UCSD-AML1 (cell line): ENCODE measurements around the gene NPEPL1.
"Not testable (repeated sequence)": the region's sequence is repeated elsewhere in the genome, so short reads cannot be mapped to it uniquely, and the experiment has no call there.

Experiments
- DNase-seq: peaks from one replicate; lab custom pipeline; 2025; ENCODE audit not compliant: unreplicated experiment; lab: John Stamatoyannopoulos, UW

The NPEPL1 gene

DNA sequence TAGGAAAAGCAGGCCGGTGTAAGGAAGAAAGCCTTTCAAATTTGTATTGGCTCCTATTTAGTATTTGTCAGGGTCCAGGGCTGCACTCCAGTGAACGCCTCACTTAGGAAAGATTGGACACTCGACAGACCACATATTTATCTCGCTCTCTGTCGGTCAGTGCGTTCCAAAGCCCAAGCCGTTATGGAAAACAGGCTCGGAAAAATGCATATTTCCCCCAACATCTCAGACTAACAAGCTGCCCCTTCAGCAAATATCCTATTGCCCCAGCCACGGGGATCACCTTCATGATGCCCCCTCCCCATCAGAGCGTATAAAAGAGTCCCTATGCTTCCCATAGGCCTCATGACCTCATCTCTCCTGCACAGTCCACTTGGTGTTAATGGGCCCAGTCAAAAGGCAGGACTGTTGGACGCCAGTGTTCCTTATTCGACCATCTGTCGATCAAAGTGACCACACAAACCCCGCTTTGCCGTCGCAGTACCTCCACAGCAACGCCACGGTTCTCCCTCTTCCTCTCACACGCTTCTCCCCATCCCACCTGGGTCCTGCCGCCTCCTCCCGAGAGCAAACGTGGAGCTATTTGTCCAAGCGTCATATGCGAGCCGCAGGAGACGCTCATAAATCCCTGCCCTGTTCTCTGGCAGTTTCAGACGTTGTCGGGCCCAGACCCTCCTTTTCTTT is 63.3 kb downstream of the NPEPL1 start:
- DNase-seq: no peak

DNA sequence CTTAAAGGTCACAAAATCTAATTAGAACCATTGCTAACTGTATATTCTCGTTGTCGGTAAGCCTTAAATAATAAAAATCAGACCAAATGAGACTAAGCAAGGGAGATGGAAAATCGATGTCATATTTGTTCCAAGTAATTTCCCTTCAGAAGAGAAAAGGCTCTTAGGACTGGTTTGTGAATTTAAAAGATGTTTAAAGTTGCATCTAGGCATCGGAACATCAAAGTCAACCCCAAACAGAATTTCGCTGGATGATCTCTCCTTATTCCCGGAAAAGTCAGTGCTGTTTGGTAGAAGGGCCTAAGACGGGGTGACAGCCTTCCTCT is 63.8 kb downstream of the NPEPL1 start:
- DNase-seq: no peak

DNA sequence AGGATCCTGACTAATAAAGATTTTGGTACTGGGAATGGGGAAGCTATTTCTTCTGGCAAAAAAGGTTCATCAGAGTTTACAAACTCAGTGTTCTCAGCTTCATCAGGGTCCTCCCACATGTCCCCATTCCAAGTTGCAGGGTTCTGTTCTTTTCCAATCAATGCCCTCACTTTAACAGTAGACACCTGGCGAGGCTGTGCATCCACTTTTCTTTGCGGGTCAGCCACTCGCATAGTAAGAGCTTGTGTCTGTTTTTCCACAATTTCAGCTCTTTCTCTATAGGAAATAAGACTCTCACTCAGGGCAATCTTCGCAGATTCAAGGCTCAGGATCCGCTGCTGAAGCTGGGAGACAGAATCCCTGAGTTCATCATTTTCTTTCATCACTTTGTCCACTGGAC is 65.0 kb downstream of the NPEPL1 start:
- DNase-seq: not testable (repeated sequence)

DNA sequence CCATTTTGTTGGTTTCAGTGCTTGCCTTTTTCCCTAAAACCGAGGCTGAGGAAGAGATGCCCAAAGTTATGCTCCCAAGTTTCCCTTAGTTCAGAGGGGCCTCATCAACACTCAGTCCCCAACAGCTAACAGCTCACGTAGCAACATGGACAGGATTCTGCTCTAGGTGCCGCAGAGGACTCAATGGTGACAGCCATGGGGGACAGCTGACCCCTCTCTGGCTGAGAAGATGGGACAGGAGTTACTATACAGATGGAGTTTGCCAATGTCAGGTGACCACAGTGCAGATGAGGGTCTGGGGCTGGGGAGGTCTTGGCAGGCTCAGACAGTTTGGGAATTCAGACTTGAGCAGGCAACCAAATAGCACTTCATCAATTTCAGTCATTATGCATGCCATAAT is 67.3 kb downstream of the NPEPL1 start:
- no peak for DNase-seq

DNA sequence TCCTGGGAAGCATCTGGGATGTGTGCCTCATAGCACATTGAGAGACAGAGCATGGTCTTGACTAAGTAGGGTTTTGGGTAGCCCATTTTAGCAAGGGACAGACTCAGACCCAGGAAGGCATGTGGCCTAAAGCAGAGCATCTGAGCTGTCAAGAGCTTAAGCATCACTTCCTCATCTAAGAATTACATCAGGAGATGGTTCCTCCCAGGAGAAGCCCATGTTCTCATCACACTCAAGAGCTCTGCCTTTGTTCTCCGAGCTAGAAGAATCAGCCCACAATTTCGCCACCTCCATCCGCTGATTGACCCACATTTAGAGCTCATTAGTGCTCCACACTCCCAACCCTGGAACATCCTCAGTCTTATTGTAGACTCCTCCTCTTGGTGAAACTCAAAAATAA is 68.3 kb downstream of the NPEPL1 start:
- DNase-seq: no peak

DNA sequence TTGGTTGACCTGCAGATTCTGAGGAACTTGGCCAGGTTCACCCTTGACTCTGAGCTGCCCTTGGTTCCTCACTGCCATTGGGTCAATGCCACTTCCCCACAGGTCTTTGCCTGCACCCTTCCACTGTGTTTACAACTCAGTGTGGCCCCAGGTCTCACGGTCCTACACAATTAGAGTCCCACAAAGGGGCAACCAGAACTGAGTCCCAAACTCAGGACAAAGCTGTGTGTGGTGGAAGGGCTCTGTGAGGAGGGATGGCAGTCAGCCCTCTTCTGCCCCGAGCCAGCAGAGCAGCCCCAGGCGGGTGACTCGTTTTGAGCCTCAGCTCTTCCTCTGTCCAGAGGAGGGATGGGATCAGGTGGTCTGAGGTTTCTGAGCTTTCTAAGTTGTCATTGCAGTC is 69.5 kb downstream of the NPEPL1 start:
- no peak for DNase-seq

DNA sequence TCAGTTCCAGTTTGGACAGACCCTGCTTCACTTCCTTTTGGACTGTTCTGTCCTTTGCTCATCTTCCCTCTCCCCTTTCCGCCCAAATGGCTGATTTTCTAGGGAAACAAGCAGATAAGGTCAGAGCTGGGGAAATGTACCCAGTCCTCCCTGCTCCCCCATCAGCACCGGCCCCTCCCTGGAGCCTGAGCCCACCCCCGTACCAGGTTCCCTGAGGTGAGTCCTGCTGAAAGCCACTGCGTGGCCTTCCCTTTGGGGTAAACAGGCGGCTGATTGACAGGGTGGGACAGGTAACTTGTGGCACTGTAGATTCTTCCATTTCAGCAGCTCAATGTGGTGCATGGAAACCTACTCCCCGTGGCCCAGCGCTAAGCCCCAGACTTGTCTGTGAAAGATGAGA is 70.5 kb downstream of the NPEPL1 start:
- no peak for DNase-seq
